T-helper 1 cell treated with Interleukin-12 subunit alpha and Interleukin-12 subunit beta and Interleukin-4 antibody, amounts not matched to agents 30 μg/mL and 1 μg/mL, for 36 hours (primary cell): ENCODE data around the gene CAPS2.

Experiments
- H3K27ac Mint-ChIP-seq: one replicate; pipeline ENCODE4 v1.8.0; 2021; ENCODE audit warnings: mild to moderate bottlenecking, mixed read lengths
- H3K27me3 Mint-ChIP-seq: one replicate; pipeline ENCODE4 v1.8.0; 2021; ENCODE audit warnings: low read depth, mixed read lengths
- H3K36me3 Mint-ChIP-seq: one replicate; pipeline ENCODE4 v1.8.0; 2021; ENCODE audit warnings: low read depth, mixed read lengths
- H3K4me1 Mint-ChIP-seq: one replicate; pipeline ENCODE4 v1.8.0; 2021; ENCODE audit warnings: low read depth, mixed read lengths
- H3K4me3 Mint-ChIP-seq: one replicate; pipeline ENCODE4 v1.8.0; 2021; ENCODE audit warnings: mild to moderate bottlenecking, moderate library complexity, mixed read lengths
- H3K9me3 Mint-ChIP-seq: one replicate; pipeline ENCODE4 v1.8.0; 2021; ENCODE audit warnings: mixed read lengths

CAPS2 gene

GRCh38 chr12:75275702-75276101 lies 54.4 kb downstream of the CAPS2 start:
- Mint-ChIP-seq H3K4me1 (no peaks in the 10 kb centered on the region), H3K27ac (no peak overlapping the region), H3K4me3 (no peak overlapping the region), H3K9me3 (no peaks in the 10 kb centered on the region), H3K36me3 (no peaks in the 10 kb centered on the region), H3K27me3 (peaks cover 6% of the 10 kb centered on the region)

- Mint-ChIP-seq H3K4me1 (no peaks in the 10 kb centered on the region), H3K9me3 (no peaks in the 10 kb centered on the region), H3K27ac (no peak overlapping the region), H3K4me3 (no peak overlapping the region), H3K27me3 (no peaks in the 10 kb centered on the region), H3K36me3 (no peaks in the 10 kb centered on the region)
These were observed 58.5 kb downstream of the CAPS2 start for GRCh38 chr12:75271576-75271975.

- Mint-ChIP-seq H3K9me3 (peaks cover 4% of the 10 kb centered on the region), H3K36me3 (no peaks in the 10 kb centered on the region), H3K4me3 (no peak overlapping the region), H3K27ac (no peak overlapping the region), H3K4me1 (no peaks in the 10 kb centered on the region), H3K27me3 (no peaks in the 10 kb centered on the region)
These were observed 60.0 kb downstream of the CAPS2 start for GRCh38 chr12:75270157-75270556.

- Mint-ChIP-seq H3K4me3 (no peak overlapping the region), H3K4me1 (no peaks in the 10 kb centered on the region), H3K27me3 (no peaks in the 10 kb centered on the region), H3K27ac (no peak overlapping the region), H3K9me3 (peaks cover 4% of the 10 kb centered on the region), H3K36me3 (no peaks in the 10 kb centered on the region)
These were observed 60.9 kb downstream of the CAPS2 start for GRCh38 chr12:75269209-75269608.

- Mint-ChIP-seq H3K4me1 (peaks cover 3% of the 10 kb centered on the region), H3K9me3 (no peaks in the 10 kb centered on the region), H3K4me3 (no peak overlapping the region), H3K27ac (no peak overlapping the region), H3K36me3 (no peaks in the 10 kb centered on the region), H3K27me3 (no peaks in the 10 kb centered on the region)
These were observed 69.8 kb downstream of the CAPS2 start for GRCh38 chr12:75260316-75260715.

GRCh38 chr12:75259143-75259542 lies 71.0 kb downstream of the CAPS2 start:
- Mint-ChIP-seq H3K9me3 (no peaks in the 10 kb centered on the region), H3K4me1 (peaks cover 3% of the 10 kb centered on the region), H3K27me3 (no peaks in the 10 kb centered on the region), H3K4me3 (no peak overlapping the region), H3K36me3 (no peaks in the 10 kb centered on the region), H3K27ac (no peak overlapping the region)

- H3K27ac Mint-ChIP-seq = no peak overlapping the region
- peaks cover 3% of the 10 kb centered on the region for H3K4me1 Mint-ChIP-seq
- H3K27me3 Mint-ChIP-seq = no peaks in the 10 kb centered on the region
- H3K4me3 Mint-ChIP-seq = no peak overlapping the region
- no peaks in the 10 kb centered on the region for H3K36me3 Mint-ChIP-seq
- no peaks in the 10 kb centered on the region for H3K9me3 Mint-ChIP-seq
These were observed 72.6 kb downstream of the CAPS2 start for GRCh38 chr12:75257510-75257909.

GRCh38 chr12:75245108-75245507 lies 85.0 kb downstream of the CAPS2 start:
- Mint-ChIP-seq H3K27ac (no peak overlapping the region), H3K36me3 (no peaks in the 10 kb centered on the region), H3K9me3 (no peaks in the 10 kb centered on the region), H3K4me3 (no peak overlapping the region), H3K4me1 (no peaks in the 10 kb centered on the region), H3K27me3 (no peaks in the 10 kb centered on the region)

GRCh38 chr12:75239987-75240386 lies 90.1 kb downstream of the CAPS2 start:
- H3K27me3 Mint-ChIP-seq = no peaks in the 10 kb centered on the region
- no peaks in the 10 kb centered on the region for H3K36me3 Mint-ChIP-seq
- H3K9me3 Mint-ChIP-seq = no peaks in the 10 kb centered on the region

GRCh38 chr12:75236206-75236605 lies 93.9 kb downstream of the CAPS2 start:
- no peak overlapping the region for H3K27ac Mint-ChIP-seq
- no peak overlapping the region for H3K4me3 Mint-ChIP-seq
- H3K27me3 Mint-ChIP-seq = no peaks in the 10 kb centered on the region
- H3K4me1 Mint-ChIP-seq = no peaks in the 10 kb centered on the region
- H3K36me3 Mint-ChIP-seq = no peaks in the 10 kb centered on the region
- H3K9me3 Mint-ChIP-seq = no peaks in the 10 kb centered on the region

More at GRCh38 chr12:75239987-75240386, 90.1 kb downstream of the CAPS2 start:
- Mint-ChIP-seq H3K4me3 (no peak overlapping the region), H3K27ac (no peak overlapping the region), H3K4me1 (no peaks in the 10 kb centered on the region)

GRCh38 chr12:75227132-75227531 lies 103.0 kb downstream of the CAPS2 start:
- no peak overlapping the region for H3K4me3 Mint-ChIP-seq
- H3K4me1 Mint-ChIP-seq = no peaks in the 10 kb centered on the region
- no peaks in the 10 kb centered on the region for H3K36me3 Mint-ChIP-seq
- H3K9me3 Mint-ChIP-seq = peaks cover 12% of the 10 kb centered on the region
- no peaks in the 10 kb centered on the region for H3K27me3 Mint-ChIP-seq
- H3K27ac Mint-ChIP-seq = no peak overlapping the region
